ENCODE results near the gene TLE3. TPM values are rescaled to one million over a fixed set of nuclear protein-coding genes. Genes with fewer than 3 reads are reported as not detected.
A peak's percentile ranks its signal among the peaks of the same experiment; 100 is the strongest.

TLE3 gene
- total RNA-seq, 2 donors from 2014 or later = 82.9 to 171 TPM

- ATAC-seq = no peak
- no peak for DNase-seq (ENCODE audit: low spot score in 2 of 2)
- Mint-ChIP-seq H3K36me3 (peaks cover 15% of the 10 kb centered on the region in 2 donors), H3K9me3 (peaks cover 7 to 8% of the 10 kb centered on the region in 2 donors), H3K27ac (no peak overlapping the region)
Measured at GRCh38 chr15:70002897-70003296, 94.8 kb downstream of the TLE3 start.

- Mint-ChIP-seq H3K27ac (peak overlapping the region in 1 of 2 donors; percentile 44), H3K9me3 (peaks cover 7 to 8% of the 10 kb centered on the region in 2 donors), H3K36me3 (peaks cover 15% of the 10 kb centered on the region in 2 donors)
- DNase-seq (ENCODE audit: low spot score in 2 of 2) (no peak), ATAC-seq (no peak)
Measured at GRCh38 chr15:70001859-70002258, 95.9 kb downstream of the TLE3 start.

GRCh38 chr15:69999392-70000085 lies 98.2 kb downstream of the TLE3 start:
- DNase-seq (ENCODE audit: low spot score in 2 of 2) = no peak

GRCh38 chr15:69998541-69999391 lies 99.0 kb downstream of the TLE3 start:
- no peak for DNase-seq (ENCODE audit: low spot score in 2 of 2)

More at GRCh38 chr15:69999392-70000085, 98.2 kb downstream of the TLE3 start:
- Mint-ChIP-seq H3K9me3 (peaks cover 7 to 8% of the 10 kb centered on the region in 2 donors), H3K36me3 (peaks cover 15% of the 10 kb centered on the region in 2 donors), H3K27ac (no peak overlapping the region)
- ATAC-seq = no peak

GRCh38 chr15:69997813-69998212 lies 99.9 kb downstream of the TLE3 start:
- H3K36me3 Mint-ChIP-seq = peaks cover 7 to 8% of the 10 kb centered on the region in 2 donors
- H3K9me3 Mint-ChIP-seq = peaks cover 0 to 1% of the 10 kb centered on the region in 2 donors
- DNase-seq (ENCODE audit: low spot score in 2 of 2) (no peak), ATAC-seq (no peak)
- no peak overlapping the region for H3K27ac Mint-ChIP-seq

More at GRCh38 chr15:69998541-69999391, 99.0 kb downstream of the TLE3 start:
- H3K27ac Mint-ChIP-seq = no peak overlapping the region
- no peak for ATAC-seq
- peaks cover 15% of the 10 kb centered on the region in 2 donors for H3K36me3 Mint-ChIP-seq
- peaks cover 7 to 8% of the 10 kb centered on the region in 2 donors for H3K9me3 Mint-ChIP-seq
